ENCODE measurements around the gene GRIK3. TPM values are rescaled to one million over a fixed set of nuclear protein-coding genes. Genes with fewer than 3 reads are reported as not detected.

GRIK3 gene
- total and polyA plus RNA-seq, 7 donors: 0.03 to 0.15 (median 0.04) TPM; not detected in 2

DNA sequence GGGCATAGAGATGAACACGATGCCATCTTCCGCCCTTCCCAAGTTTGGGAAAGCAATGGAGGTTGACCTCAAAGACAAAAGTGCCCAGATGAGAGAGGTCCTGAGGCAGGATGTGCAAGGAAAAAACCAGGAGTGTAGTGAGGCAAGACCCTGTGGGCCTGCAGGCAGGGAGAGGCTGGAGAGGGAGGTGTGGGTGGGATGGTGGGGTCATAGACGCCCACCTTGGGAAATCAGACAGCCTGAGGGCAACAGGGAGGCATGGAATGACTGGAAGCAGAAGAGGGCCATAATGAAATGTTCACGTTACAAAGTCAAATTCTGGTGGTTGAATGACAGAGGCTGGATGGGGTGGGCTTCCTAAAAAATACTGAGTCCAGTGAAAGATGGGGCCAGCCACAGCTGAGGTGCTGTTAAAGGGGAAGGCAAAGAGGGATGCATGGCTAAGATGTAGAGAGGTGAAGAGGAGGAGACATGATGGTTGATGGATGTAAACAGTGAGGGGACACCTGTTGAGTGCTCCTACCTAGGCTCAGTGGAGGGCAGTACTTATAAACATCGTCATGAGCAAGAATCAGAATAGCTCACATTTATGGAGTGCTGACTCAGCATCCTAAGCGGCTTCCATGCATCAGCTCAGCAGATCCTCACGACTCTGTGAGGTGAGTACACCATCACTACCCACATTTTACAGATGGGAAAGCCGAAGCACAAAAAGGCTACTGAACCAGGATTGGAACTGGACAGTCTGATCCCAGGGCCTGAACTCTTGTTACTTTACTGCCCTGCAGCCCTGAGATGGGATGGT, 42.0 kb downstream of the GRIK3 start:
- Histone ChIP-seq H3K4me3 (no peak overlapping the region), H3K9me3 (no peaks in the 10 kb centered on the region), H3K27me3 (ENCODE audit: insufficient read depth in 3 of 3, low read length in 2 of 3) (peaks cover 0 to 24% (median 0%) of the 10 kb centered on the region in 3 donors), H3K36me3 (ENCODE audit: insufficient read depth in 1 of 2, low read depth in 1 of 2) (no peaks in the 10 kb centered on the region), H3K4me1 (no peaks in the 10 kb centered on the region), H3K27ac (no peak overlapping the region)
- 80 to 85% (median 84%) methylated on average over 8 of the region's 8 CpGs for WGBS, 3 donors
- no peak for ATAC-seq
- no peak for DNase-seq
- intact Hi-C loops (cut with DNase I): no loop called here
- TF ChIP-seq, protein P1, sequence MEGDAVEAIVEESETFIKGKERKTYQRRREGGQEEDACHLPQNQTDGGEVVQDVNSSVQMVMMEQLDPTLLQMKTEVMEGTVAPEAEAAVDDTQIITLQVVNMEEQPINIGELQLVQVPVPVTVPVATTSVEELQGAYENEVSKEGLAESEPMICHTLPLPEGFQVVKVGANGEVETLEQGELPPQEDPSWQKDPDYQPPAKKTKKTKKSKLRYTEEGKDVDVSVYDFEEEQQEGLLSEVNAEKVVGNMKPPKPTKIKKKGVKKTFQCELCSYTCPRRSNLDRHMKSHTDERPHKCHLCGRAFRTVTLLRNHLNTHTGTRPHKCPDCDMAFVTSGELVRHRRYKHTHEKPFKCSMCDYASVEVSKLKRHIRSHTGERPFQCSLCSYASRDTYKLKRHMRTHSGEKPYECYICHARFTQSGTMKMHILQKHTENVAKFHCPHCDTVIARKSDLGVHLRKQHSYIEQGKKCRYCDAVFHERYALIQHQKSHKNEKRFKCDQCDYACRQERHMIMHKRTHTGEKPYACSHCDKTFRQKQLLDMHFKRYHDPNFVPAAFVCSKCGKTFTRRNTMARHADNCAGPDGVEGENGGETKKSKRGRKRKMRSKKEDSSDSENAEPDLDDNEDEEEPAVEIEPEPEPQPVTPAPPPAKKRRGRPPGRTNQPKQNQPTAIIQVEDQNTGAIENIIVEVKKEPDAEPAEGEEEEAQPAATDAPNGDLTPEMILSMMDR (IDR thresholded peaks at IDR 0.05): no peak

DNA sequence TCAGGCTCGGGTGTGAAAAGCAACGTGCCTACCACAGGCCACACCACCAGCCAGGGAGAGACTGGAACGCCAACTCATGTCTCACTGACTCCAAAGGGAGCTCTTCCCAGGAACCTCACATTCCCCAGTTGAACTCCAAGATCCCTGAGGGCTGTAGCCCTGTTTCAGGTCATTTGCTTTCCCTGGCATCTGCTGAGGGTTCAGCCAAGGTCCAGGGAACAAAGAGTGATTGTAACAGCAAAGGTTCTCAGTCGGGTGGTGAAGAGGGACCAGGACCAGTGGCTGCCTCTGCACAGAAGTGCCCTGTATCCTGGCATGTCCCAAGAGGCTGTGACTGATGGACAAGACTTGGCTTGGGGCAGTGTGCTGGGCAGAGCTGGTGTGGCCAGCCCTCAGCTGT, 42.8 kb downstream of the GRIK3 start:
- Histone ChIP-seq H3K27ac (no peak overlapping the region), H3K4me1 (no peaks in the 10 kb centered on the region), H3K27me3 (ENCODE audit: insufficient read depth in 3 of 3, low read length in 2 of 3) (peaks cover 0 to 20% (median 0%) of the 10 kb centered on the region in 3 donors), H3K4me3 (no peak overlapping the region), H3K9me3 (no peaks in the 10 kb centered on the region), H3K36me3 (ENCODE audit: insufficient read depth in 1 of 2, low read depth in 1 of 2) (no peaks in the 10 kb centered on the region)
- no peak for DNase-seq
- ATAC-seq: no peak
- intact Hi-C loops (cut with DNase I): no loop called here
- TF ChIP-seq, protein P1 (IDR thresholded peaks at IDR 0.05): no peak
- WGBS, 3 donors: 27 to 58% (median 42%) methylated on average over 4 of the region's 4 CpGs

DNA sequence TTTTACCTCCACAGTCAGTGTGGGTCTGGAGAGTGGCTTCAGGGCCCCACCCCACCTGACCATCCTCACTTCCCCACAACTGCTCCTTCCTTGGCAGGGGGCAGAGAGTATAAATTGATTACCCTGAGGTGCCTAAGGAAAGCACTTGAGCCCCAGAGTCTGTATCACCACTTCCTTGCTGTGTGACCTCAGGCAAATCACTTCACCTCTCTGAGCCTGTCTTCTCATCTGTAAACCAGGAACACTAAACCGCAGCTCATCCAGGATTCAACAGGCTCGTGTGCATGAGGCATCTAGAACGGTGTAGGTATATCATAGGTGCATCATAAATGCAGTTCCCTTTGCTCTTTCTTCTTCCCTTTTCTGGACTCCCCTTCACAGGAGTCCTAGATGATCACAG, 43.4 kb downstream of the GRIK3 start:
- Histone ChIP-seq H3K4me1 (no peaks in the 10 kb centered on the region), H3K9me3 (no peaks in the 10 kb centered on the region), H3K36me3 (ENCODE audit: insufficient read depth in 1 of 2, low read depth in 1 of 2) (no peaks in the 10 kb centered on the region), H3K27me3 (ENCODE audit: insufficient read depth in 3 of 3, low read length in 2 of 3) (peaks cover 0 to 17% (median 0%) of the 10 kb centered on the region in 3 donors), H3K27ac (no peak overlapping the region), H3K4me3 (no peak overlapping the region)
- intact Hi-C loops (cut with DNase I): no loop called here
- 79 to 86% (median 82%) methylated on average over 3 of the region's 3 CpGs for WGBS, 3 donors
- no peak for DNase-seq
- TF ChIP-seq, protein P1 (IDR thresholded peaks at IDR 0.05): no peak
- no peak for ATAC-seq

DNA sequence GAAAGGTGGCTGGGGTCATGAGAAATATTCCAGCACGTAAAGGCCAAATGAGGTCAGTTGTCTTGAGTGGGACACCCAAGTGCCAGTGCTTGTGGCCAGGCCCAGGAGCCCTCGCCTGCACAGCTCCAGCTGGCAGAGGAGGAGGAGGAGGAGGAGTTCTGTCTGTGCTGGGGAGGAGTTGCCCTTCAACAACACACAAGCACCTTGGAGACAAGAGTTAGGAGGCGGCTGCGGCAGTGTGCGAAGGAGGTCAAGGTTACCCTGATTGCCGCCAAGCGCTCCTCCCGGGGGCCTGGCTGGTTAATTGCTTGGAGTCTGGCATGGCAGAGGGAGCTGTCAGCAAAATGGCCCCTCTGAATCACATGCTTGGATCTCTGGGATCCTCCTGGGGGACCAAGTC, 45.1 kb downstream of the GRIK3 start:
- DNase-seq (no peak), ATAC-seq (no peak)
- H3K4me3 ChIP-seq: no peak overlapping the region
- H3K4me1 ChIP-seq: no peaks in the 10 kb centered on the region
- no peaks in the 10 kb centered on the region for H3K9me3 ChIP-seq
- peaks cover 0 to 20% (median 3%) of the 10 kb centered on the region in 3 donors for H3K27me3 ChIP-seq (ENCODE audit: insufficient read depth in 3 of 3, low read length in 2 of 3)
- intact Hi-C loops (cut with DNase I): no loop called here
- no peaks in the 10 kb centered on the region for H3K36me3 ChIP-seq (ENCODE audit: insufficient read depth in 1 of 2, low read depth in 1 of 2)
- 61 to 75% (median 66%) methylated on average over 8 of the region's 8 CpGs for WGBS, 3 donors
- no peak overlapping the region for H3K27ac ChIP-seq
- TF ChIP-seq, protein P1 (IDR thresholded peaks at IDR 0.05): no peak
